WTC11 (cell line): ENCODE results near the gene GPR26. TPM values are rescaled to one million over a fixed set of nuclear protein-coding genes. Genes with fewer than 3 reads are reported as not detected.

Experiments
- ATAC-seq: fragments of 200-7000 bp; cut with Tn5 transposase; 2 replicates; pipeline ENCODE4 v1.10.0; 2021; ENCODE audit warnings: mild to moderate bottlenecking, moderate library complexity
- CTCF ChIA-PET: fragments of 300-600 bp; sonication (Branson Sonifier 250); formaldehyde crosslinking; loops from one replicate; lab custom pipeline; 2021; ENCODE audit warnings: antibody characterized with exemption; lab: Charles Lee
- POLR2A ChIA-PET: fragments of 350-600 bp; sonication (Branson Sonifier 250); formaldehyde crosslinking; loops from one replicate; lab custom pipeline; 2021; ENCODE audit warnings: antibody characterized with exemption; lab: Charles Lee
- DNase-seq: peaks from one replicate; pipeline ENCODE4 v3.0.0; 2021; ENCODE audit warnings: low spot score
- H3K27ac Mint-ChIP-seq: 2 replicates; pipeline ENCODE4 v1.8.0; 2021; ENCODE audit warnings: mixed read lengths
- H3K27me3 Mint-ChIP-seq: 2 replicates; pipeline ENCODE4 v1.8.0; 2021; ENCODE audit warnings: low read depth, mild to moderate bottlenecking, moderate library complexity, mixed read lengths
- H3K36me3 Mint-ChIP-seq: 2 replicates; pipeline ENCODE4 v1.8.0; 2021; ENCODE audit warnings: mixed read lengths
- H3K4me1 Mint-ChIP-seq: 2 replicates; pipeline ENCODE4 v1.8.0; 2022; ENCODE audit warnings: mixed read lengths
- H3K4me3 Mint-ChIP-seq: 2 replicates; pipeline ENCODE4 v1.8.0; 2021; ENCODE audit warnings: mild to moderate bottlenecking, moderate library complexity, mixed read lengths
- H3K9me3 Mint-ChIP-seq: 2 replicates; pipeline ENCODE4 v1.8.0; 2021; ENCODE audit warnings: mixed read lengths
- E2F1 ChIP-seq: sonication (generic); formaldehyde crosslinking; IDR thresholded peaks from 2 replicates; pipeline ENCODE4 v1.8.0; 2022; ENCODE audit warnings: mild to moderate bottlenecking, missing genetic modification reagents
- ERG ChIP-seq: fragments of 250-450 bp; sonication (Bioruptor Pico); IDR thresholded peaks from 2 replicates; pipeline ENCODE4 v1.8.0; 2021; ENCODE audit warnings: mild to moderate bottlenecking
- FOXP4 ChIP-seq: sonication (generic); formaldehyde crosslinking; IDR thresholded peaks from 2 replicates; pipeline ENCODE4 v1.8.0; 2022; ENCODE audit warnings: mild to moderate bottlenecking, missing genetic modification reagents
- GABPB1 ChIP-seq: sonication (generic); formaldehyde crosslinking; IDR thresholded peaks from 2 replicates; pipeline ENCODE4 v1.8.1; 2023; ENCODE audit warnings: mild to moderate bottlenecking, missing genetic modification reagents
- GTF2I ChIP-seq: fragments of 250-450 bp; sonication (Bioruptor Pico); conservative IDR thresholded peaks from 2 replicates; pipeline ENCODE4 v1.4.0; 2021; ENCODE audit warnings: mild to moderate bottlenecking
- IRF2 ChIP-seq: sonication (generic); formaldehyde crosslinking; IDR thresholded peaks from 2 replicates; pipeline ENCODE4 v1.8.0; 2022; ENCODE audit warnings: low read depth, missing genetic modification reagents, borderline replicate concordance
- MYBL2 ChIP-seq: sonication (generic); formaldehyde crosslinking; IDR thresholded peaks from 2 replicates; pipeline ENCODE4 v1.8.1; 2023; ENCODE audit warnings: mild to moderate bottlenecking, moderate library complexity, missing genetic modification reagents
- NFATC4 ChIP-seq: fragments of 250-450 bp; sonication (Bioruptor Pico); IDR thresholded peaks from 2 replicates; pipeline ENCODE4 v1.9.0; 2021; ENCODE audit warnings: mild to moderate bottlenecking
- NFYB ChIP-seq: sonication (generic); formaldehyde crosslinking; conservative IDR thresholded peaks from 2 replicates; pipeline ENCODE4 v1.8.0; 2022; ENCODE audit warnings: low read depth, missing genetic modification reagents
- NR3C1 ChIP-seq: sonication (generic); formaldehyde crosslinking; conservative IDR thresholded peaks from 2 replicates; pipeline ENCODE4 v1.8.1; 2023; ENCODE audit warnings: low read depth, mild to moderate bottlenecking, missing genetic modification reagents
- OVOL2 ChIP-seq: fragments of 250-450 bp; sonication (Bioruptor Pico); IDR thresholded peaks from 2 replicates; pipeline ENCODE4 v1.9.0; 2021; ENCODE audit warnings: mild to moderate bottlenecking, borderline replicate concordance
- SMAD3 ChIP-seq: sonication (generic); formaldehyde crosslinking; IDR thresholded peaks from 2 replicates; pipeline ENCODE4 v1.8.0; 2022; ENCODE audit warnings: missing genetic modification reagents, mild to moderate bottlenecking, borderline replicate concordance
- SOX15 ChIP-seq: fragments of 250-450 bp; sonication (Bioruptor Pico); IDR thresholded peaks from 2 replicates; pipeline ENCODE4 v1.9.0; 2021; ENCODE audit warnings: mild to moderate bottlenecking
- TP53 ChIP-seq: sonication (generic); formaldehyde crosslinking; IDR thresholded peaks from 2 replicates; pipeline ENCODE4 v1.8.1; 2023; ENCODE audit warnings: mild to moderate bottlenecking, missing genetic modification reagents
- ZMAT4 ChIP-seq: fragments of 250-450 bp; sonication (Bioruptor Pico); IDR thresholded peaks from 2 replicates; pipeline ENCODE4 v1.9.0; 2021; ENCODE audit warnings: mild to moderate bottlenecking
- ZNF423 ChIP-seq: fragments of 250-450 bp; sonication (Bioruptor Pico); IDR thresholded peaks from 2 replicates; pipeline ENCODE4 v2.1.2; 2022; ENCODE audit warnings: mild to moderate bottlenecking, moderate library complexity
- total RNA-seq: library from RNA; stranded (reverse); gene quantifications from 3 replicates; pipeline ENCODE4 v1.2.3, GENCODE V29; 2021
- TF ChIP-seq, protein P1 (sequence below): fragments of 250-450 bp; sonication (Bioruptor Pico); IDR thresholded peaks from 2 replicates; pipeline ENCODE4 v1.9.0; 2021; ENCODE audit warnings: mild to moderate bottlenecking, borderline replicate concordance
- TF ChIP-seq, protein P2 (sequence below): sonication (generic); formaldehyde crosslinking; IDR thresholded peaks from 2 replicates; pipeline ENCODE4 v1.8.1; 2023; ENCODE audit warnings: mild to moderate bottlenecking, missing genetic modification reagents, borderline replicate concordance

The GPR26 gene
- total RNA-seq, 1 experiment from 2014 or later, result 0.07 TPM

GRCh38 chr10:123620621-123621020, 45.5 kb upstream of the GPR26 start (continued):
- no peak for TF ChIP-seq TP53 (CRISPR knock-in tag)
- TF ChIP-seq NFYB (CRISPR knock-in tag), result no peak
- TF ChIP-seq SOX15 (CRISPR knock-in tag), result no peak
- TF ChIP-seq FOXP4, result no peak
- no peak for TF ChIP-seq MYBL2
- no peak for TF ChIP-seq GTF2I (CRISPR knock-in tag)
- TF ChIP-seq, protein P1, sequence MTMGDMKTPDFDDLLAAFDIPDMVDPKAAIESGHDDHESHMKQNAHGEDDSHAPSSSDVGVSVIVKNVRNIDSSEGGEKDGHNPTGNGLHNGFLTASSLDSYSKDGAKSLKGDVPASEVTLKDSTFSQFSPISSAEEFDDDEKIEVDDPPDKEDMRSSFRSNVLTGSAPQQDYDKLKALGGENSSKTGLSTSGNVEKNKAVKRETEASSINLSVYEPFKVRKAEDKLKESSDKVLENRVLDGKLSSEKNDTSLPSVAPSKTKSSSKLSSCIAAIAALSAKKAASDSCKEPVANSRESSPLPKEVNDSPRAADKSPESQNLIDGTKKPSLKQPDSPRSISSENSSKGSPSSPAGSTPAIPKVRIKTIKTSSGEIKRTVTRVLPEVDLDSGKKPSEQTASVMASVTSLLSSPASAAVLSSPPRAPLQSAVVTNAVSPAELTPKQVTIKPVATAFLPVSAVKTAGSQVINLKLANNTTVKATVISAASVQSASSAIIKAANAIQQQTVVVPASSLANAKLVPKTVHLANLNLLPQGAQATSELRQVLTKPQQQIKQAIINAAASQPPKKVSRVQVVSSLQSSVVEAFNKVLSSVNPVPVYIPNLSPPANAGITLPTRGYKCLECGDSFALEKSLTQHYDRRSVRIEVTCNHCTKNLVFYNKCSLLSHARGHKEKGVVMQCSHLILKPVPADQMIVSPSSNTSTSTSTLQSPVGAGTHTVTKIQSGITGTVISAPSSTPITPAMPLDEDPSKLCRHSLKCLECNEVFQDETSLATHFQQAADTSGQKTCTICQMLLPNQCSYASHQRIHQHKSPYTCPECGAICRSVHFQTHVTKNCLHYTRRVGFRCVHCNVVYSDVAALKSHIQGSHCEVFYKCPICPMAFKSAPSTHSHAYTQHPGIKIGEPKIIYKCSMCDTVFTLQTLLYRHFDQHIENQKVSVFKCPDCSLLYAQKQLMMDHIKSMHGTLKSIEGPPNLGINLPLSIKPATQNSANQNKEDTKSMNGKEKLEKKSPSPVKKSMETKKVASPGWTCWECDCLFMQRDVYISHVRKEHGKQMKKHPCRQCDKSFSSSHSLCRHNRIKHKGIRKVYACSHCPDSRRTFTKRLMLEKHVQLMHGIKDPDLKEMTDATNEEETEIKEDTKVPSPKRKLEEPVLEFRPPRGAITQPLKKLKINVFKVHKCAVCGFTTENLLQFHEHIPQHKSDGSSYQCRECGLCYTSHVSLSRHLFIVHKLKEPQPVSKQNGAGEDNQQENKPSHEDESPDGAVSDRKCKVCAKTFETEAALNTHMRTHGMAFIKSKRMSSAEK, result no peak
- no peak for TF ChIP-seq OVOL2
- no peak for TF ChIP-seq SMAD3 (CRISPR knock-in tag)
- TF ChIP-seq E2F1, result no peak

DNA sequence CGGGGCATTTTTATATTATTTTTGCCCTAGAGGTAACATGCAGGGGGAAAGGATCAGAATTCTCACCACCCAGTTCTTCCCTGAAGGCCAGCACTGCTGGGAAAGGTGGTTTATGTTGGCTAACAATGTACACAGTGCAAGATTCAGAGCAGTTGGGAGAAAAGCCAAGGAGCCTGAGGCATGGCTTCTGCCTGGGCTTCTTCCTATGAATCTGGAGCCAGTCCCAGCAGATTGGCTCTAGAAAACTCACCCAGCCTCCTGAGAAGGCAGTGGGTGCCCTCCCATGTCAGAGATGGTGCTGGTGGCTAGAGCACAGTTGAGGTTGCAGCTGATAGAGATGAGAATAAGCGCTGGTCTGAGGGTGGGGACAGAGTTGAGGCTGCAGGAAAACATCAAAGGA, 44.7 kb upstream of the GPR26 start:
- TF ChIP-seq ERG (no peak), NFATC4 (CRISPR knock-in tag) (no peak), IRF2 (no peak), NR3C1 (CRISPR knock-in tag) (no peak), ZNF423 (CRISPR knock-in tag) (no peak), GABPB1 (CRISPR knock-in tag) (no peak), ZMAT4 (CRISPR knock-in tag) (no peak)
- TF ChIP-seq, protein P2, sequence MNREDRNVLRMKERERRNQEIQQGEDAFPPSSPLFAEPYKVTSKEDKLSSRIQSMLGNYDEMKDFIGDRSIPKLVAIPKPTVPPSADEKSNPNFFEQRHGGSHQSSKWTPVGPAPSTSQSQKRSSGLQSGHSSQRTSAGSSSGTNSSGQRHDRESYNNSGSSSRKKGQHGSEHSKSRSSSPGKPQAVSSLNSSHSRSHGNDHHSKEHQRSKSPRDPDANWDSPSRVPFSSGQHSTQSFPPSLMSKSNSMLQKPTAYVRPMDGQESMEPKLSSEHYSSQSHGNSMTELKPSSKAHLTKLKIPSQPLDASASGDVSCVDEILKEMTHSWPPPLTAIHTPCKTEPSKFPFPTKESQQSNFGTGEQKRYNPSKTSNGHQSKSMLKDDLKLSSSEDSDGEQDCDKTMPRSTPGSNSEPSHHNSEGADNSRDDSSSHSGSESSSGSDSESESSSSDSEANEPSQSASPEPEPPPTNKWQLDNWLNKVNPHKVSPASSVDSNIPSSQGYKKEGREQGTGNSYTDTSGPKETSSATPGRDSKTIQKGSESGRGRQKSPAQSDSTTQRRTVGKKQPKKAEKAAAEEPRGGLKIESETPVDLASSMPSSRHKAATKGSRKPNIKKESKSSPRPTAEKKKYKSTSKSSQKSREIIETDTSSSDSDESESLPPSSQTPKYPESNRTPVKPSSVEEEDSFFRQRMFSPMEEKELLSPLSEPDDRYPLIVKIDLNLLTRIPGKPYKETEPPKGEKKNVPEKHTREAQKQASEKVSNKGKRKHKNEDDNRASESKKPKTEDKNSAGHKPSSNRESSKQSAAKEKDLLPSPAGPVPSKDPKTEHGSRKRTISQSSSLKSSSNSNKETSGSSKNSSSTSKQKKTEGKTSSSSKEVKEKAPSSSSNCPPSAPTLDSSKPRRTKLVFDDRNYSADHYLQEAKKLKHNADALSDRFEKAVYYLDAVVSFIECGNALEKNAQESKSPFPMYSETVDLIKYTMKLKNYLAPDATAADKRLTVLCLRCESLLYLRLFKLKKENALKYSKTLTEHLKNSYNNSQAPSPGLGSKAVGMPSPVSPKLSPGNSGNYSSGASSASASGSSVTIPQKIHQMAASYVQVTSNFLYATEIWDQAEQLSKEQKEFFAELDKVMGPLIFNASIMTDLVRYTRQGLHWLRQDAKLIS (CRISPR knock-in tag), result no peak
- no peak for DNase-seq
- no peaks in the 10 kb centered on the region for H3K4me1 Mint-ChIP-seq
- H3K4me3 Mint-ChIP-seq, result no peak overlapping the region
- POLR2A ChIA-PET, result no interaction called here
- CTCF ChIA-PET, result no interaction called here
- no peaks in the 10 kb centered on the region; the same call in 1 of the 2 replicates for H3K27me3 Mint-ChIP-seq
- H3K36me3 Mint-ChIP-seq, result no peaks in the 10 kb centered on the region
- H3K27ac Mint-ChIP-seq, result no peak overlapping the region
- ATAC-seq, result no peak
- H3K9me3 Mint-ChIP-seq, result no peaks in the 10 kb centered on the region
